SU-DHL-6 (cell line): ENCODE measurements around the gene SLC35E4.

ENCODE experiments used
- EZH2phosphoT487 ChIP-seq: fragments of 200-600 bp; sonication (generic), shearing (Covaris generic); conservative IDR thresholded peaks from 2 replicates; pipeline ENCODE4 v1.6.1; 2018; ENCODE audit warnings: mild to moderate bottlenecking, antibody characterized with exemption, low read length, moderate library complexity, mixed read lengths
- TF ChIP-seq, protein P1 (sequence below): fragments of 200-600 bp; sonication (generic); IDR thresholded peaks from one replicate; pipeline ENCODE4 v1.5.1; 2017; ENCODE audit warnings: antibody characterized with exemption, mild to moderate bottlenecking, low read length, moderate library complexity; ENCODE audit not compliant: insufficient read depth, poor library complexity, severe bottlenecking

DNA sequence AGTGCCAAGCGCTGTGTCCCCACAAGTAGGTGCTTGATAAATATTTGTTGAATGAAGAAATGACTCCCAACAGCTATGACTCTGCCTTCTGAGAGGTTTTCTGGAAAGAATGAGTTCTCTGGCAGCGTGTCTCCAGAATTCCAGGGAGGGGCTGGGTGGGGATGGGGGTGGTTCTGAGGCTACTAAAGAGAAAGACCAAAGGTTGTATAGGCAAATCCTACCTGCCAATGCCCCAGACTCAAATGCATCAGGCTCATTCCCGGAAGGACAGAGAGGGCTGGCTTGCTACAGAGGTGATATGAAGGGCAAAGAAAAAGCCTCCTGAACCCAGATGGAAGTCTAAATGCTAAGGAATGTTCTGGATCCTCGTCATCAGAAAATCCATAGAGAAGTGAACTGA, 30.2 kb downstream of the SLC35E4 start:
- TF ChIP-seq, protein P1, sequence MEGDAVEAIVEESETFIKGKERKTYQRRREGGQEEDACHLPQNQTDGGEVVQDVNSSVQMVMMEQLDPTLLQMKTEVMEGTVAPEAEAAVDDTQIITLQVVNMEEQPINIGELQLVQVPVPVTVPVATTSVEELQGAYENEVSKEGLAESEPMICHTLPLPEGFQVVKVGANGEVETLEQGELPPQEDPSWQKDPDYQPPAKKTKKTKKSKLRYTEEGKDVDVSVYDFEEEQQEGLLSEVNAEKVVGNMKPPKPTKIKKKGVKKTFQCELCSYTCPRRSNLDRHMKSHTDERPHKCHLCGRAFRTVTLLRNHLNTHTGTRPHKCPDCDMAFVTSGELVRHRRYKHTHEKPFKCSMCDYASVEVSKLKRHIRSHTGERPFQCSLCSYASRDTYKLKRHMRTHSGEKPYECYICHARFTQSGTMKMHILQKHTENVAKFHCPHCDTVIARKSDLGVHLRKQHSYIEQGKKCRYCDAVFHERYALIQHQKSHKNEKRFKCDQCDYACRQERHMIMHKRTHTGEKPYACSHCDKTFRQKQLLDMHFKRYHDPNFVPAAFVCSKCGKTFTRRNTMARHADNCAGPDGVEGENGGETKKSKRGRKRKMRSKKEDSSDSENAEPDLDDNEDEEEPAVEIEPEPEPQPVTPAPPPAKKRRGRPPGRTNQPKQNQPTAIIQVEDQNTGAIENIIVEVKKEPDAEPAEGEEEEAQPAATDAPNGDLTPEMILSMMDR: no peak
- no peak for TF ChIP-seq EZH2phosphoT487
